HG03457 (cell line): ENCODE measurements around the gene DCAF5.
A peak's percentile ranks its signal among the peaks of the same experiment; 100 is the strongest.
"Not testable (repeated sequence)": the region's sequence is repeated elsewhere in the genome, so short reads cannot be mapped to it uniquely, and the experiment has no call there.

Experiments used
- ATAC-seq: cut with Tn5 transposase; IDR thresholded peaks from one replicate; pipeline ENCODE4 v1.9.1; 2021; ENCODE audit warnings: moderate number of reproducible peaks; ENCODE audit not compliant: unreplicated experiment

DCAF5 gene, protein sequence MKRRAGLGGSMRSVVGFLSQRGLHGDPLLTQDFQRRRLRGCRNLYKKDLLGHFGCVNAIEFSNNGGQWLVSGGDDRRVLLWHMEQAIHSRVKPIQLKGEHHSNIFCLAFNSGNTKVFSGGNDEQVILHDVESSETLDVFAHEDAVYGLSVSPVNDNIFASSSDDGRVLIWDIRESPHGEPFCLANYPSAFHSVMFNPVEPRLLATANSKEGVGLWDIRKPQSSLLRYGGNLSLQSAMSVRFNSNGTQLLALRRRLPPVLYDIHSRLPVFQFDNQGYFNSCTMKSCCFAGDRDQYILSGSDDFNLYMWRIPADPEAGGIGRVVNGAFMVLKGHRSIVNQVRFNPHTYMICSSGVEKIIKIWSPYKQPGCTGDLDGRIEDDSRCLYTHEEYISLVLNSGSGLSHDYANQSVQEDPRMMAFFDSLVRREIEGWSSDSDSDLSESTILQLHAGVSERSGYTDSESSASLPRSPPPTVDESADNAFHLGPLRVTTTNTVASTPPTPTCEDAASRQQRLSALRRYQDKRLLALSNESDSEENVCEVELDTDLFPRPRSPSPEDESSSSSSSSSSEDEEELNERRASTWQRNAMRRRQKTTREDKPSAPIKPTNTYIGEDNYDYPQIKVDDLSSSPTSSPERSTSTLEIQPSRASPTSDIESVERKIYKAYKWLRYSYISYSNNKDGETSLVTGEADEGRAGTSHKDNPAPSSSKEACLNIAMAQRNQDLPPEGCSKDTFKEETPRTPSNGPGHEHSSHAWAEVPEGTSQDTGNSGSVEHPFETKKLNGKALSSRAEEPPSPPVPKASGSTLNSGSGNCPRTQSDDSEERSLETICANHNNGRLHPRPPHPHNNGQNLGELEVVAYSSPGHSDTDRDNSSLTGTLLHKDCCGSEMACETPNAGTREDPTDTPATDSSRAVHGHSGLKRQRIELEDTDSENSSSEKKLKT

DNA sequence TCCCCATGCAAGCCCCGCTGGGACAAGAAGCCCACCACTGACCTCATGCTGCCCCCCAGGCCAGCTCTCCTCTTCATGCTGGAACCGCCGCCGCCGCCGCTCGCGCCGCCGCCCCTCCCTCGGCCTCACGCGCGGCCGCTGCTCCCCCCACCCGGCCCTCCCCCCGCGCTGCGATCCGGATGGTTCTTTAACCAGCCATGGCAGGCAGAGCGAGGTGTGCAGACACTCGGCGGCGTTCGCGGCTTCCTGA lies at the start of gene DCAF5:
DCAF5 (minus strand) TSS at position 218 of the 250 bp plus-strand sequence; CDS start at position 77, 141 bp downstream.
- ATAC-seq: no peak

DNA sequence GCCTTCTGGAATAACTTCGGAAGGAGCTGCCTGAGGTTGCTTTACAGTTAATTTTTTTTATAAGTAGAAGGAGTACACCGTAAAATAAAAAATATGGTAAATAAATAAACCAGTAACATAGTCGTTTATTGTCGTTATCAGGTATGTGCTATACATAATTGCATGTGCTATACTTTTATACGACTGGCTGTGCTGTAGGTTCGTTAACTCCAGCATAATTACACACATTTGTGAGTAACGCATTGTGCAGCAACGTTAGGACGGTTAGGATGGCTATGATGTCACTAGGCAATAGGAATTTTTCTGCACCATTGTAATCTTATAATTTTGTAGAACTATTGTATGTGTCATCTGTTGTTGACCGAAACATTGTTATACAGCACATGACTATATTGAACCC lies 46.9 kb upstream of the DCAF5 start:
- no peak for ATAC-seq

DNA sequence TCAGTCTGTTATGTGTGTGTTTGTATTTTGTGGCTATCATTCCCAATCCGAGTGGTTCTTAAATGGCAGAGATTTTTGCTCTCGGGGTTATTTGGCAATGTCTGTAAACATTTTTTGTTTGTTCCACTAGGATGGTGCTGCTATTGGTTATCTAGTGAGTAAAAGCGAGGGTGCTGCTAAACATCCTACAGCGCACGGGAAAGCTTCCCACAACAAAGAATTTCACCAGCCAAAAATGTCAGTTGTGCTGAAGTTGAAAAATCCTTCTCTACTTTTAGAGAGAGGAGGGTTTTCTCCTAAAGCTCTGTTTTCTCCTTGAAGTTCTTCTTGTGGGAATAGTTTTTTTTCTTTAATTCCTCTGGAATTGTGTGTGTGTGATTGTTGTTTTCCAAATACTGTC lies 40.8 kb upstream of the DCAF5 start:
- ATAC-seq: no peak

DNA sequence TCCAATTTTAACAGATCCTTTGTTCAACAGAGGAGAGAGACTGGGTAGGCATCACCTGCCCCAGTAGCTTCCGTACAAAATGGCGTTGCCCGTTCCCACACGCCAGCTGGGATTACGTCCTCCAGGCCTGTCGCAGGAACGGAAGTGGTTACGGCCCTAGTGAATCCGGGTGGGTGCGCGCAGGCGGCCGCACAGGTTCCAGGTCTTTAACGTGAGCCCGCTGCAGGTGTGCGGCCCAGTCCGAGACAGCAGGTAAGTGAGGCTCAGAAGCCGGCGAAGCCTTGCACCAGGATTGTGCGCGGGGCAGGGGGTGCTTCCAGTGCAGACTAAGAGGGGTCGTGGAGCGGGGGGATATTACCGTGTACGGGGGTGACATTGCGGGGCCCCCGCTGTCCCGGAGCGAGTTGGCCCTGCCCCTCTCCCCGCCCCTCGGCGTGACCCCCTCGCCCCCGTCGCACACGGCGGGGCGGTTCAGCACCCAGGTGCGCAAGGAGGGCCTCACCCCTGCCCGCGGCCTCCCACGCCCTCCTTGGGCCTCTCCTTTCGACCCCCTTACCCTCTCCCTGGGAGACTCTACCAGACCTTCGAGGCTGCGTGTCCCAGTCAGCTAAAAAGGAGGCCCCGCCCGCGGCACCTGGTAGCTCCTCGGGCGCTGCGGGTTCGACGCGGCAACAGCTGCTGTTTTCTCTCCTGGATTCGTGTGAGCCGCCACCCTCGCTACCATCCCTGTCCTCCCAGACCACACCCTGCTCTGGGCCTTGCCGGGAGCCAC lies 38.6 kb upstream of the DCAF5 start, which contains the start of gene EXD2:
EXD2 (plus strand) TSS at position 159 of the 772 bp plus-strand sequence. CDS start 17,973 bp downstream, outside the sequence.
- peak; percentile 79 for ATAC-seq

DNA sequence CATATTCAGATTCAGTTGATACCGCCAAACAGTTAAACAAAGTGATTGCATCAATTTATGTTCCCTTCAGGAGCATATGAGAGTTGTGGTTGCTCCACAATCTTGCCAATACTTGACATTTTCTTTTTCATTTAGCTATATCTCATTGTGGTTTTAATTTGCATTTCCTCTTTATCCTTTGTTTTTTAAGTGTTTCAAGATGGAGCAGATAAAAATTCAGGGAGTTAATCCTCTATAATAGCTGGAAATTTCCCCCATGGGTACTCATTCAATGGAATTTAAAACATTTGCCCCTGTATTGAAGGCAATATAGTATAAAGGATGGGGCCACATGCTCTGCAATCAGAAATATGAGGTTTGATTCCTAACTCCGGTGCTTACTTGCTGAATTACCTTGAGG lies 37.3 kb upstream of the DCAF5 start:
- ATAC-seq: no peak

DNA sequence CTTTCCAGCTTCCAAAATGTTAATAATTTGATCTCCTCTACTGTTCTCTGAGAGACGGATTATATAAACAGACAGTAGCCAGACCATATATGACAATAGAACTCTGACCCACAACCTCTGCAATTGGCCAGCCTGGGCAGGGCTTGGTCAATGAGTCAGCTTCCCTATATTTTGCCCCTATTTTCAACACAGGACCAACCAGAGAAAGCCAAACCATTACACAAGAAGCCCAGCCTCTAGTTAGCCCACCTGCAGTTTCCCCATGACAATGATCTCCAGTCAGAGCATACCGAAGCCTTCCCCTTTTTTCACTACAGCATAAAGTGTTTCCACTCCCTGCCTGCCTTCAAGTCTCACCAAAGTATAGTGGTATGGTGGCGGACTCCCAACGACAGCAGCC lies 30.8 kb upstream of the DCAF5 start:
- no peak for ATAC-seq

DNA sequence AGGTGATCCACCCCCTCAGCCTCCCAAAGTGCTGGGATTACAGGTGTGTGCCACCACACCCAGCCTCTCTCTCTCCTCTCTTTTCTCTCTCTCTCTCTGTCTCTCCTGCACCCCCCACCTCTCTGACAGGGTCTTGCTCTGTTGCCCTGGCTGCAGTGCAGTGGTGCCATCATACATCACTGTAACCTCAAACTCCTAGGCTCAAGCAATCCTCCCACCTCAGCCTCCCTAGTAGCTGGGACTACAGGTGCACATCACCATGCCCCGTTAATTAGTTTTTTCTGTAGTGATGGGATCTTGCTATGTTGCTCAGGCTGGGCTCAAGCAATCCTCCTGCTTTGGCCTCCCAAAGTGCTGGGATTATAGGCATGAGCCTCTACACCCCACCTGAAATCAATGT lies 29.7 kb upstream of the DCAF5 start:
- ATAC-seq: not testable (repeated sequence)

DNA sequence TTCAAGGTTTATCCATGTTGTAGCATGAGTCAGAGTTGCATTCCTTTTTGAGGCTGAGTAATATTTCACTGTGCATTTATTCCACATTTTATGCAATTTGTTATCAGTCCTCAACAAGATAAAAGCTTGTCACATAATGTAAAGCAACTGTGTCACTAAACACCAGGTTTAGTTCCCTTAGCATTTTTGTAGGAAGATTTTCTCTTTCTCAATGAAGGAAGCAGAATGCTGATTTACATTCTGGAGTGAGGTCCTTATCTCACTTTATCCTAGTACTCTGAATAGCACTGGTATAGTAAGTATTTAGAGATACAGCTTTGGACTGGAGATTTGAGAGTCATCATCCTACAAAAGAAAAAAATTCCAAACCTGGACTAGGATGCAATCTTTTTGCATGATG lies 28.6 kb upstream of the DCAF5 start:
- no peak for ATAC-seq

DNA sequence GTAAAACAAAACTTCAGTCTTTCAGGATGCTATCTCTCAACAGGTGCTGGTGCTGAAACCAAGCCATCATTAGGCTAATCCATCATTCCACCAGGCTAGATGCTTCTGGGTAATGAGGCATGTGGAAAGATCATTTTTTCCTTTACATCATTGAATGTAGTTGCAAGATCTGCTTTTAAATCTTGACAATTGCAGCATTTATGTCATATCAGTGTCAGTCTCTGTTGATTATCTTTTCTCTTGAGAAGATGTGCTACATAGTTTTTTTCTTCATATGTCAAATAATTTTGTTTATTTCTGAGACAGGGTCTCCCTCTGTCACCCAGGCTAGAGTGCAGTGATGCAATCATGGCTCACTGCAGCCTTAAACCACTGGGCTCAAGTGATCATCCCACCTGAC lies 22.2 kb upstream of the DCAF5 start:
- no peak for ATAC-seq

DNA sequence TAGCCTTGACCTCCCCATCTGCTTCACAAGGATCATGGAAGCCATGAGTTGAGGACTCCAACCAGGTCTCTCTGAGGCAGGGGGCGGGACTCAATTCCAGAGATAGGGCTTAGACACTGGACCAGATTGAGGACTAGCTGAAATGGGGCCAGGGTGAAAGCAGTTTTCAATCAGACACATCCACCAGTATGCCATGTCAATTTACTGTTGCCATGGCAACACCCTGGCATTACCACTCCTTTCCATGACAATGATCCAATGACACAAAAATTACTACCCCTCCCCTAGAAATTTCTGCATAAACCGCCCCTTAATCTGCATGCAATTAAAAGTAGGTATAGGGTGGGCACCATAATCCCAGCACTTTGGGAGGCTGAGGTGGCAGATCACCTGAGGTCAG lies 18.6 kb upstream of the DCAF5 start:
- ATAC-seq: no peak

DNA sequence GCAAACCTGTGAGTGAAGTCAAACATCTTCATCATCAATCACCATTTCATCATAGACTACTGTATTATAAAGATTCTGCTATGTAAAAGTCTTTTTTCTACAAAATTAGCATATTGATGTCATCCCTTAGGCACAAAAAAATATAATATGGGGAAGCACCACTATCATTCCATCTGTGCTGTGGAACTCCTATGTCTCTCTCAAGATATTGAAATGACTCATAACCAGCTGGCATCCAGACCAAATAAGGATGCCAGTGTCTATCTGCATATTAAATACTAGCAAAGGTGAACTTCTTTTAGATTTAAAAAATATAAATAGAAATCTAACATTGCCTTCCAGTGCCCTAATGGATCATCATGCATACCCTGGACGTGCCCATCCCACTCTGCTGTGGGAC lies 17.9 kb upstream of the DCAF5 start:
- no peak for ATAC-seq

DNA sequence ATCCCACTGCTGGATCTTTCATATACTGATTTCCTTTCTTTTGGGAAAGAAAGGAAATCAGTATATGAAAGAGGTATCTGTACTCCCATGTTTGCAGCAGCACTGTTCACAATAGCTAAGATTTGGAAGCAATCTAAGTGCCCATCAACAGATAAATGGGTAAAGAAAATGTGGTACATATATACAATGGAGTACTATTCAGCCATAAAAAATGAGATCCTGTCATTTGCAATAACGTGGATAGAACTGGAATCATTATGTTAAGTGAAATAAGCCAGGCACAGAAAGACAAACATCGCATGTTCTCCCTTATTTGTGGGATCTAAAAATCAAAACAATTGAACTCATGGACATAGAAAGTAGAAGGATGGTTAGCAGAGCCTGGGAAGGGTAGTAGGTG lies 12.9 kb upstream of the DCAF5 start:
- not testable (repeated sequence) for ATAC-seq

DNA sequence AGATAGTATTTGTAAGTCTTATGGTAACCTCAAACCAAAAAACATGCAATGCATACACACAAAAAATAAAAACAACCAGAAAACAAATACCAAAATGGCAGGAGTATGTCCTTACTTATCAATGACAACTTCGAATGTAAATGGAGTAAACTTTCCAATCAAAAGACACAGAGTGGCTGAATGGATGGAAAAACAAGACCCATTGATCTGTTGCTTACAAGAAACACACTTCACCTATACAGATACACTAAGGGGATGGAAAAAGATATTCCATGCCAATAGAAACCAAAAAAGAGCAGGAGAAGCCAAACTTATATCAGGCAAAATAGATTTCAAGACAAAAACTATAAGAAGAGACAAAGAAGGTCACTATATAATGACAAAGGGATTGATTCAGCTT lies 8.7 kb upstream of the DCAF5 start:
- no peak for ATAC-seq

DNA sequence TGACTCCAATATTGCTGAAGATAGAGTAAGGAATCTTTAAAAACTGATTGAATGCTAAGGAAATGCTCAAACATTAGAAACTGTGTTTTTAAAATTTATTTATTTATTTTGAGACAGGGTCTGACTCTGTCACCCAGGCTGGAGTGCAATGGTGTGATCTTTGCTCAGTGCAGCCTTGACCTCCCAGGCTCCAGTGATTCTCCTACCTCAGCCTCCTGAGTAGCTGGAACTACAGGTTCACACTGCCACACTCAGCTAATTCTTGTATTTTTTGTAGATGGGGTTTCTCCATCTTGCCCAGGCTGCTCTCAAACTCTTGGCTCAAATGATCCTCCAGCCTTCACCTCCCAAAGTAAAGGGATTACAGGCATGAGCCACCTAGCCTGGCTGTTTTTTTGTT lies 3.3 kb upstream of the DCAF5 start:
- ATAC-seq: no peak

DNA sequence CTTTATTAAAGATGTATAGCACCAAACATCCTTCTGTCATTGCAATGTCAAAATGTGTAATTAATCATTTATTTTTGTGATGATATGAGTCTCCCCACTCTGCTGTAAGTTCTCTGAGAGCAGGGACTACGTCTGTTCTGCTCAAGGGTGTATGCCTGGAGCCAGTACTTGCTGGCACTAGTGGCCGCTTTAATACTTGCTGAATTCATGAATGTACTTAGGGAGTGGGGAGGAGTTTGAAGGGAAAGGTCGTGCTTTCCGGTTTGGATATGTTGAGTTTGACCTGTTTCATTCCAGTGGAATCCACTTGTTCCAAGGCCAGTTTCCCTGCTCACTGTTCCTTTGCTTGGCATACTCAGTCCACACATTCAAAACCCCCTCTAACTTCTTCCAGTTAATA lies 1.9 kb upstream of the DCAF5 start:
- no peak for ATAC-seq

DNA sequence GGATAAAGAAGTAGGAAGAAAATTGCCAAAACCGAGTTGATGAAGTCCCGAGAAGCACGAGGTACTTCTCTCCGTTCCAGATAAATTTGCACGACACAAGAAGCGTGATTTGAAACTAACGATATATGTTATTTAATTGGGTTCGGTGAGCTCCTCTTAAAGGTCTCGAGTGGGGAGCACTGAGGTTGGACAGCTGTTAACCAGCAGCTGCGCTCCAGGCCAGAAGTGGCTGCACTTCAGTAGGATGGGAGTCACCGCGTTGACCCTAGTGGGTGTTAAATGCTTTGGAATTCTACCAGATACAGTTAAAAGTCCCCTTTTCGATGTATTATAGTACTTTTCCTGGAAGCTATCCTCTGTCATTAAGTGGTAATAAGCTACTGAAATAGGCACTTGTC lies 953 bp upstream of the DCAF5 start:
- no peak for ATAC-seq

DNA sequence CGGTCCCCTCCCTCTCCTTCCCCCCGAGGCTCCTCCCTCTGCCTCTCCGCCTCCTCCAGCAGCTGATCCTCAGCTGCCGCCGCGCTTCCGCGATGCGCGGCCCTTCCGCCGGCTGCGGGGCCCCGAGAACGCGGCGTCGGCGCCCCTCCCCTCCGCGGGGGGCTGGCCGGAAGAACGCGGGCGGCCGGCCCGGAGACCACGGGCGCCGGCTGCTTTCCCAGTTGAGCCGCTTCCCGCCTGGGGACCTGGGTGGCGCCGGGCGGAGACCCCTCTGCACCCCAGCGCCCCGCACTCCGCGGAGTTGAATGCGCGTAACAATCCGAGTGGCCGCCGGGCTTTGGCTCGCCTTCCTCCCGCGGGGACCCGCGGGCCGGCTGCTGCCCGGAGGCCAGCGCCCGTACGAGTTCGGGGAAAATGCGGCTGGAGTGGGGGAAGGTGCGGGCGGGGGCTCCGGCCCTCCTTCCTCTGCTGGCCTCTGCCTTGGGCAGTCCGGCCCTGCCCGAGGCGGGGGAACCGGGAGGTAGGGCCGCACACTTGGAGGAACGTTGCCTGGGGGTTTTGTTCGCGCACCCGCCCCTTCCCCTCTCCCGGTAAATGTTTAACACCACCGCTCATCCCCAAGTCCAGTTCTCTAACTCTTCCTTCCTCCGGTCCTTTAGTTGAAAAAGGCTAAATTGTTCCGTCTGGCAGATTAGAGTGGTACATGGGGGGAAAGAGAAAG lies 393 bp upstream of the DCAF5 start:
- peak; percentile 73 for ATAC-seq

DNA sequence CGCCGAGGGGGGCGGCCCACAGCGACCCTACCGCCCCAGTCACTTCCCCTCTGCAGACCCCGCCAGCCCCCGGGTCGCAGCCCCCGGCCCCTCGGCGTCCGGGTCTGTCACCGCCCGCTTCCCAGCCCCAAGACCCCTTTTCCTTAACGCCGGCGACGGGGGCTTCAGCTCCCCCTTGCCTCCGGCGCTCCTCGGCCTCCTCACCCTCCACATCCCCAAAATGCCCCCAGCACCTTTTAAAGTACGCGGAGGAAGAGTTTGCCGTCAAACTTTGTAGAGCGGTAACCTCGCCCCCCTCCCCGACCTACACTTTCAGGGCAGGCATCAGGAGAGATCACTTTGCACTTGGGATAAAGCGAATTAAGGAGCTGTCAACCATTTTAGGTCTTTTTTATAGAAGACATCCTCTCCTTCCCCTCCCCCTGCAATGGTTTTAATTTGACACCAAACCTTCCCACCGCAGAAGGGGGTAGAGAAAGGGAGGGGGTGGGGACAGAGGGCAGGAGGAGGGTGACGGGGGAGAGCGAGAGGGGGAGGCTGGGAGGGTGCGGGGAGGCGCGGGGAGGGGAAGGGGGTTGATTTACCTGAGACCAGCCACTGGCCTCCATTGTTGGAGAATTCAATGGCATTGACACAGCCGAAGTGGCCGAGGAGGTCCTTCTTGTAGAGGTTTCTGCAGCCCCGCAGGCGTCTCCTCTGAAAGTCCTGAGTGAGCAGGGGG lies 578 bp downstream of the DCAF5 start:
- ATAC-seq: no peak

DNA sequence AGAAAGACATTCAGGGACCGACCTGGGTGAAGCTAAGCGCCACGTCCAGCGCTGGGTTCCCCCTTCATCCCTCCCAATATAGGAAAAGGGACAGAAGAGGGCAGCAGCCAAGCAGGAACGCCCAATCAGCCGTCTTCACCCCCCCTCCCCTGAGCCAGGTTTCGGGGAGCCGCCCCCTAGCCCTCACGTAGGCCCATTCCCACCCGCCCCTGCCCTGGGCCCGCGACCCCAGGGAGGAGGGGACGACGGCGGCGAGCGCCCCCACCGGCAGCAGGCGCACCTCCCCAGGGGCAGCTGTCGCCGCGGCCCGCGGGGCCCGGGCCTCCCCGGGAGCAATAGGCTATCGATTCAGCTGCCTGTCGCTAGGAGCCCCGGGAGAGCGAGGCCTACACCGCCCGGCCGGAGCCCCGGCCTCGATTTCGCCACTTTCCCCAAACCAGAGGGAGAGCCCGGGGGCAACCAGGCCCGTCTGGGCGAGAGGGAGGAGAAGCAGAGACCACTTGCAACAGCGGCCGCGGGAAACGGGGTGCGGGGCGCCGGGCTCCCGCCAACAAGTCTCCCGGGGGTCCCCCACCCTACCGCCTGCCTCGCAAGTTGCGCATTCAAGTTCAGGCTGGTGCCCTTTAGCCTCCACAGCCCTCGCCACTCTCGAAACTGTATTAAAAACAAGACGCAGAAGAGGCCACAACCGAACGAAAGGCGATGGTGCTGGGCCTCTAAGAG lies 1.3 kb downstream of the DCAF5 start:
- peak; percentile 33 for ATAC-seq
